ENCODE measurements around the gene FABP2.
"Not testable (repeated sequence)": the region's sequence is repeated elsewhere in the genome, so short reads cannot be mapped to it uniquely, and the experiment has no call there.

Gene FABP2

DNA sequence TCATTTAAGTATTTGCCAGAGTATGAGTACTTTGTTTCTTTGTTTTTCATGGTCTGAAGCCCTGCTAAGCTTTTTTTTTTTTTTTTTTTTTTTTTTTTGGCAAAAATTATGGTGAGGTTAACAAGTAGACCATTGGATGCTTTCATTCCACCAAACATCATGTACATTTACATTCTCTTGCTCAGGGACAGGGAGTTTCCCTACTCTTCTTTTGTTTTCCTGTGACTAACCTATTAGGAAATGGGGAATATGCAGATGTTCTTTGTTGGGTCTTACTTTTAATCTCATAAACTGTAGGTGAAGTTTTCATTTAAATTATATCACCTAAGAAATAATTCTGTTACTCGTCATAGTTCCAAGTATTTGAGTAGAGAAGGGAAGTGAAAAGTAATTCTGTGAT is 26.2 kb upstream of the FABP2 start:
- no CpG with 5 or more reads among the region's 1 CpG for WGBS (ENCODE audit: extremely low coverage, insufficient coverage, low lambda C conversion rate)
- H4K5ac ChIP-seq (ENCODE audit: low read length); H3K27me3 ChIP-seq (ENCODE audit: insufficient read depth, low read length, poor library complexity); H3K4me2 ChIP-seq (ENCODE audit: low read length); H3K79me1 ChIP-seq (ENCODE audit: low read length); H3K36me3 ChIP-seq (ENCODE audit: control insufficient read depth, insufficient read depth, low read length); H2BK5ac ChIP-seq (ENCODE audit: low read length); H2BK120ac ChIP-seq (ENCODE audit: low read depth, low read length); H2AK5ac ChIP-seq (ENCODE audit: low read length); H3K9ac ChIP-seq (ENCODE audit: low read length); H3K4me1 ChIP-seq (ENCODE audit: control insufficient read depth, low read depth, low read length); H4K8ac ChIP-seq (ENCODE audit: low read depth, low read length); H2BK15ac ChIP-seq (replicated peaks; ENCODE audit: low read depth); DNase-seq; H3K56ac ChIP-seq (ENCODE audit: low read length); H3K27ac ChIP-seq (ENCODE audit: low read depth, low read length); H3K79me2 ChIP-seq (ENCODE audit: control insufficient read depth, insufficient read depth, low read length); H3K4me3 ChIP-seq (ENCODE audit: low read length); H3K23ac ChIP-seq (ENCODE audit: low read length); H3K4ac ChIP-seq (ENCODE audit: low read depth, low read length); H3K18ac ChIP-seq (ENCODE audit: low read length): not testable (repeated sequence)

DNA sequence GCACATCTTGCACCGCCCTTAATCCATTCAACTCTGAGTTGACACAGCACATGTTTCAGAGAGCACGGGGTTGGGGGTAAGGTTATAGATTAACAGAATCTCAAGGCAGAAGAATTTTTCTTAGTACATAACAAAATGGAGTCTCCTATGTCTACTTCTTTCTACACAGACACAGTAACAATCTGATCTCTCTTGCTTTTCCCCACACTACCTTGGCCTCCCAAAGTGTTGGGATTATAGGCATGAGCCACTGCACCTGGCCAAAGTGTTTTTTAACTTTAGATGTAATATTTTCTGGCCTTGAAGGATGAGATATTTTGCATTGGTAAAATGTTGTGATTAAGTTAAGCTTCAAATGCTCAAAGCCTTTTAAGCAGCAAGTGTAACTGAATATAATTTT is 21.4 kb upstream of the FABP2 start:
- not testable (repeated sequence) for H4K5ac ChIP-seq (ENCODE audit: low read length)
- no CpG with 5 or more reads among the region's 2 CpGs for WGBS (ENCODE audit: extremely low coverage, insufficient coverage, low lambda C conversion rate)

DNA sequence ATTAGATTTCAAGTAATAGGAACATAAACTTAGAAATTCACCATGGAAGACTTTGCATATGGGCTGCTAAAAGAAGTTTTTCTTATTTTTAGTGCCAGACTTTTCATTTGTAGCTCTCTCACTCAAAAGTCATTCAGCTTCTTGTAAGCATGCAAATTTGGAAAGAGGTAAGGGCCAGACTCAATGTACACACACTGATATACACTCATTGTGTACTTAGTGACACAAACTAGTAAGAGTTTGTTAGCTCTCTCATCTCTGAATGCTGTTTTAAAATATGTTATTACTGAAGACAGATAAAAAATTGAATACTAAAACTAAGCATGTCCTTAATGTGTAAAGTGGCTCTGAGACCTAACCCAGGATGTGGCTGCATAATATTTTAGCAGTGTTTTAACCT is 18.0 kb upstream of the FABP2 start:
- H3K4ac ChIP-seq (ENCODE audit: low read depth, low read length); H4K5ac ChIP-seq (ENCODE audit: low read length); H2BK120ac ChIP-seq (ENCODE audit: low read depth, low read length); H3K56ac ChIP-seq (ENCODE audit: low read length); H3K36me3 ChIP-seq (ENCODE audit: control insufficient read depth, insufficient read depth, low read length); H3K79me2 ChIP-seq (ENCODE audit: control insufficient read depth, insufficient read depth, low read length); DNase-seq; H3K4me3 ChIP-seq (ENCODE audit: low read length); H3K27ac ChIP-seq (ENCODE audit: low read depth, low read length); H3K79me1 ChIP-seq (ENCODE audit: low read length); H2AK5ac ChIP-seq (ENCODE audit: low read length); H2BK15ac ChIP-seq (replicated peaks; ENCODE audit: low read depth); H3K9ac ChIP-seq (ENCODE audit: low read length); H3K4me2 ChIP-seq (ENCODE audit: low read length); H3K4me1 ChIP-seq (ENCODE audit: control insufficient read depth, low read depth, low read length); H3K18ac ChIP-seq (ENCODE audit: low read length); H2BK5ac ChIP-seq (ENCODE audit: low read length); H3K27me3 ChIP-seq (ENCODE audit: insufficient read depth, low read length, poor library complexity); H3K23ac ChIP-seq (ENCODE audit: low read length); H4K8ac ChIP-seq (ENCODE audit: low read depth, low read length): not testable (repeated sequence)

More for the DNA sequence above, 21.4 kb upstream of the FABP2 start:
- H2BK5ac ChIP-seq (ENCODE audit: low read length); H3K36me3 ChIP-seq (ENCODE audit: control insufficient read depth, insufficient read depth, low read length); H3K4me1 ChIP-seq (ENCODE audit: control insufficient read depth, low read depth, low read length); DNase-seq; H3K56ac ChIP-seq (ENCODE audit: low read length); H2AK5ac ChIP-seq (ENCODE audit: low read length); H2BK15ac ChIP-seq (replicated peaks; ENCODE audit: low read depth); H3K79me2 ChIP-seq (ENCODE audit: control insufficient read depth, insufficient read depth, low read length); H3K4ac ChIP-seq (ENCODE audit: low read depth, low read length); H3K4me3 ChIP-seq (ENCODE audit: low read length); H3K79me1 ChIP-seq (ENCODE audit: low read length); H4K8ac ChIP-seq (ENCODE audit: low read depth, low read length); H3K18ac ChIP-seq (ENCODE audit: low read length); H3K9ac ChIP-seq (ENCODE audit: low read length); H3K23ac ChIP-seq (ENCODE audit: low read length); H3K27ac ChIP-seq (ENCODE audit: low read depth, low read length); H3K4me2 ChIP-seq (ENCODE audit: low read length); H3K27me3 ChIP-seq (ENCODE audit: insufficient read depth, low read length, poor library complexity); H2BK120ac ChIP-seq (ENCODE audit: low read depth, low read length): not testable (repeated sequence)

DNA sequence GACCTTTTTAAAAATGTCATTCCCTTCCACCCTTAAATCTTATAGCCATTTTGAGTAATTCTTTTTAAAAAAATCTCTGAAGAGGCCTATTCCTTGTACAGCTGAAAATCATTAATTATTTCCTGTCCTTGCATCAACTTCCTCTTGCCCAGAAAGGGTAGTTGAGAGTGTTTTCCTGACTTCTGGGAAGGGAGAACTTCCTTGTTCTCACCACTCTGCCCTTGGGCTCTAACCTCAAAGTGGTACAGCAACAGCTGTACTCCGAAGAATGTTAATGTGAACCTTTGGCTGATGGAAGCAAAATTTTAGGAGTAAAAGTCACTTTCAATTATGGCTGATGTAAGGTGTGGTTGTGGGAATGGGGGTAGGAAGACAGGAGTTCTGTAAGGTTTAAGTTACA is 15.1 kb upstream of the FABP2 start:
- Histone ChIP-seq H3K27ac (ENCODE audit: low read depth, low read length) (no peak overlapping the region), H3K27me3 (ENCODE audit: insufficient read depth, low read length, poor library complexity) (no peaks in the 10 kb centered on the region), H3K9ac (ENCODE audit: low read length) (no peak overlapping the region), H3K18ac (ENCODE audit: low read length) (no peak overlapping the region), H2AK5ac (ENCODE audit: low read length) (no peak overlapping the region), H3K79me1 (ENCODE audit: low read length) (no peaks in the 10 kb centered on the region), H3K4me1 (ENCODE audit: control insufficient read depth, low read depth, low read length) (no peaks in the 10 kb centered on the region), H4K5ac (ENCODE audit: low read length) (no peak overlapping the region), H3K79me2 (ENCODE audit: control insufficient read depth, insufficient read depth, low read length) (no peaks in the 10 kb centered on the region), H3K56ac (ENCODE audit: low read length) (no peak overlapping the region), H3K23ac (ENCODE audit: low read length) (no peak overlapping the region), H3K36me3 (ENCODE audit: control insufficient read depth, insufficient read depth, low read length) (no peaks in the 10 kb centered on the region), H4K8ac (ENCODE audit: low read depth, low read length) (no peak overlapping the region), H3K4me2 (ENCODE audit: low read length) (no peak overlapping the region), H2BK15ac (replicated peaks; ENCODE audit: low read depth) (no peak overlapping the region), H2BK120ac (ENCODE audit: low read depth, low read length) (no peak overlapping the region), H3K4ac (ENCODE audit: low read depth, low read length) (no peak overlapping the region), H3K4me3 (ENCODE audit: low read length) (no peak overlapping the region), H2BK5ac (ENCODE audit: low read length) (no peak overlapping the region)
- DNase-seq: no peak
- no CpG with 5 or more reads among the region's 1 CpG for WGBS (ENCODE audit: extremely low coverage, insufficient coverage, low lambda C conversion rate)

DNA sequence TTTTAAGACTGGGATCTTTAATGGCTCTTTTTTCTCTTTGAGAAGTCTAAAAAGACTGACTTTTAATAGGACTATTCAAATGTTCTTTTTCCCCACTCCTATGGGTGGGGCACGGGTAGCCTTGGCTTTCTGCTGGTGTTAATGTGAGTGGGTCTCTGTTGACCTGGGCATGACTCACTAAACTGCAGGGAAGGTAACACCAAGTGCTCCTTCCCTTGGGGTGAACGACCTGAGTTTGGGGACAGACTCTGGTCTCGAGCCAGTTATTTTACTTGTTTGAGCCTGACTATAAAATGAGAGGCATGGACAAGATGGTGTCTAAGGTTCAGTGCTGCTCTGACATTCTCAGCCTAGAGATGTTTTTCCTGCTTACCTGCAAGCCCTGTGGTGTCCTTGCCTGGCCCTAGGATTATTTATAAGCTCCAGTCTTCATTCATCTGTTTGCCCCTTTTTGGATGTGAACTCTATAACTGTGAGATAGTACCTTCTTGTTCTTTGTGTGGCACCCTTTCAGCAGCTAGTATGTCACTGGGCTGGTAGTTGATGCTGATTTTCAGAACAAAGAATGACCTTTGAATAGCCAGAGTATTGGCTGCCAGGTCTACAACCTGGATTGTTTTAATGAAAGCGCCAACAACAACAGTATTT is 14.5 kb upstream of the FABP2 start:
- H2BK5ac ChIP-seq (ENCODE audit: low read length); H3K9ac ChIP-seq (ENCODE audit: low read length); H3K4me2 ChIP-seq (ENCODE audit: low read length); H3K56ac ChIP-seq (ENCODE audit: low read length); H2BK120ac ChIP-seq (ENCODE audit: low read depth, low read length); H3K36me3 ChIP-seq (ENCODE audit: control insufficient read depth, insufficient read depth, low read length); H3K27me3 ChIP-seq (ENCODE audit: insufficient read depth, low read length, poor library complexity); DNase-seq; H2AK5ac ChIP-seq (ENCODE audit: low read length); H4K5ac ChIP-seq (ENCODE audit: low read length); H3K4ac ChIP-seq (ENCODE audit: low read depth, low read length); H3K18ac ChIP-seq (ENCODE audit: low read length); H3K79me2 ChIP-seq (ENCODE audit: control insufficient read depth, insufficient read depth, low read length); H3K23ac ChIP-seq (ENCODE audit: low read length); H3K27ac ChIP-seq (ENCODE audit: low read depth, low read length); H2BK15ac ChIP-seq (replicated peaks; ENCODE audit: low read depth); H3K4me3 ChIP-seq (ENCODE audit: low read length); H3K4me1 ChIP-seq (ENCODE audit: control insufficient read depth, low read depth, low read length); H4K8ac ChIP-seq (ENCODE audit: low read depth, low read length); H3K79me1 ChIP-seq (ENCODE audit: low read length): not testable (repeated sequence)
- no CpG with 5 or more reads among the region's 4 CpGs for WGBS (ENCODE audit: extremely low coverage, insufficient coverage, low lambda C conversion rate)

DNA sequence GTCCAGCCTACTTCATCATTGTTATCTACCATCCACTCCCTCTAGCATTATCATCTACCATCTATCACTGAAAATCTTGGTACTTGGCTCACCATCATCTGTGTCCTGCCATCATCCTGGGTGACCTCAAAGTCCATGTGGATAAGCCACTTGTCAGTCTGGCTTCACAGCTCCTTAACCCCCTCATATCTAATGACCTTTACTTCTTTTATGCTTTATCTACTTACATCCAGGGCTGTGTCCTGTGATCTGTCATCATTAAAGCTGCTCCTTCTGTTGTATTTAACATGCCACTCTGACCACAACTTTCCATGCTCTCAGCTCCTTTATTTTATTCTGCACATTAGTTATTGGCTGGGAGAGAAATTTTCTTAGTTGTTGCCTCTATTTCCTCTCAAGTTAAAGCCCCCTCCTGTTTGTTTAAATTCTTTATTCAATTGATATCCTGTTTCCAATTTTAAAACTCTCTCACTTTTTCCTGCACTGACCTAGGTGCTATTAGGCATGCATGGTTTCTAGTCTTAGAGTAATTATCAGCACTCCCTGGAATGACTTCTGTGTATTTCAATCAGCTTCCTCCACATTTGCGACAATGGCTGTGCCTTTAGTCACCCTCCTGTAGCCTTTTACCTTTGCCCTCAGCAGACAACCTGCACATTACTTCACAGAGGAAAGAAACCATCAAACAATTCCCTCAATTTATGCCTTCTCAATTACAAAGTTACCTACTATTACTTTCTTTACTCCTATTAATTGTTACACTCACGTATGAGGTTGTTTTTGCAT is 8.1 kb upstream of the FABP2 start:
- no peak for DNase-seq
- 100% methylated on average over 1 of the region's 2 CpGs for WGBS (ENCODE audit: extremely low coverage, insufficient coverage, low lambda C conversion rate)
- no peaks in the 10 kb centered on the region for H3K36me3 ChIP-seq (ENCODE audit: control insufficient read depth, insufficient read depth, low read length)

More for the DNA sequence above, 8.1 kb upstream of the FABP2 start:
- H3K27me3 ChIP-seq (ENCODE audit: insufficient read depth, low read length, poor library complexity): no peaks in the 10 kb centered on the region
- no peaks in the 10 kb centered on the region for H3K79me2 ChIP-seq (ENCODE audit: control insufficient read depth, insufficient read depth, low read length)
- H2BK15ac ChIP-seq (replicated peaks; ENCODE audit: low read depth): no peak overlapping the region
- H2BK5ac ChIP-seq (ENCODE audit: low read length): no peak overlapping the region
- H4K5ac ChIP-seq (ENCODE audit: low read length): no peak overlapping the region
- no peak overlapping the region for H3K23ac ChIP-seq (ENCODE audit: low read length)
- no peak overlapping the region for H3K9ac ChIP-seq (ENCODE audit: low read length)
- no peaks in the 10 kb centered on the region for H3K79me1 ChIP-seq (ENCODE audit: low read length)
- no peak overlapping the region for H2AK5ac ChIP-seq (ENCODE audit: low read length)
- no peak overlapping the region for H2BK120ac ChIP-seq (ENCODE audit: low read depth, low read length)
- H3K27ac ChIP-seq (ENCODE audit: low read depth, low read length): no peak overlapping the region
- H3K4me2 ChIP-seq (ENCODE audit: low read length): no peak overlapping the region
- no peak overlapping the region for H4K8ac ChIP-seq (ENCODE audit: low read depth, low read length)
- no peak overlapping the region for H3K18ac ChIP-seq (ENCODE audit: low read length)
- H3K4ac ChIP-seq (ENCODE audit: low read depth, low read length): no peak overlapping the region
- H3K4me3 ChIP-seq (ENCODE audit: low read length): no peak overlapping the region
- H3K4me1 ChIP-seq (ENCODE audit: control insufficient read depth, low read depth, low read length): no peaks in the 10 kb centered on the region
- H3K56ac ChIP-seq (ENCODE audit: low read length): no peak overlapping the region
